ENCODE measurements around the gene POLR1G.

POLR1G gene

GRCh38 chr19:45451850-45452387 is 45.5 kb downstream of the POLR1G start:
- Histone ChIP-seq H3K27me3 (ENCODE audit: control insufficient read depth, low read length) (no peaks in the 10 kb centered on the region), H4K20me1 (ENCODE audit: control insufficient read depth, insufficient read depth, low read depth, low read length) (no peaks in the 10 kb centered on the region), H3K4me2 (ENCODE audit: low read length) (peak overlapping the region; percentile 91), H3K4me3 (ENCODE audit: low read length) (peak overlapping the region; percentile 86), H3K36me3 (ENCODE audit: control insufficient read depth, low read length) (no peaks in the 10 kb centered on the region), H3K4me1 (ENCODE audit: control insufficient read depth, low read length) (peaks cover 57% of the 10 kb centered on the region), H3F3A (ENCODE audit: control insufficient read depth, insufficient read depth) (peaks cover 19% of the 10 kb centered on the region), H3K79me2 (ENCODE audit: control insufficient read depth, low read length) (no peaks in the 10 kb centered on the region), H3K9me2 (replicated peaks; ENCODE audit: control insufficient read depth, low read length) (no peaks in the 10 kb centered on the region), H3K9me3 (ENCODE audit: control insufficient read depth, insufficient read depth, low read length) (no peaks in the 10 kb centered on the region), H3K27ac (ENCODE audit: low read depth, low read length) (no peak overlapping the region)
- TF ChIP-seq, protein P1, sequence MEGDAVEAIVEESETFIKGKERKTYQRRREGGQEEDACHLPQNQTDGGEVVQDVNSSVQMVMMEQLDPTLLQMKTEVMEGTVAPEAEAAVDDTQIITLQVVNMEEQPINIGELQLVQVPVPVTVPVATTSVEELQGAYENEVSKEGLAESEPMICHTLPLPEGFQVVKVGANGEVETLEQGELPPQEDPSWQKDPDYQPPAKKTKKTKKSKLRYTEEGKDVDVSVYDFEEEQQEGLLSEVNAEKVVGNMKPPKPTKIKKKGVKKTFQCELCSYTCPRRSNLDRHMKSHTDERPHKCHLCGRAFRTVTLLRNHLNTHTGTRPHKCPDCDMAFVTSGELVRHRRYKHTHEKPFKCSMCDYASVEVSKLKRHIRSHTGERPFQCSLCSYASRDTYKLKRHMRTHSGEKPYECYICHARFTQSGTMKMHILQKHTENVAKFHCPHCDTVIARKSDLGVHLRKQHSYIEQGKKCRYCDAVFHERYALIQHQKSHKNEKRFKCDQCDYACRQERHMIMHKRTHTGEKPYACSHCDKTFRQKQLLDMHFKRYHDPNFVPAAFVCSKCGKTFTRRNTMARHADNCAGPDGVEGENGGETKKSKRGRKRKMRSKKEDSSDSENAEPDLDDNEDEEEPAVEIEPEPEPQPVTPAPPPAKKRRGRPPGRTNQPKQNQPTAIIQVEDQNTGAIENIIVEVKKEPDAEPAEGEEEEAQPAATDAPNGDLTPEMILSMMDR (IDR thresholded peaks at IDR 0.05; ENCODE audit: low read depth, low read length, poor library complexity, severe bottlenecking) = no peak
- TF ChIP-seq EZH2phosphoT487 (IDR thresholded peaks at IDR 0.05; ENCODE audit: borderline replicate concordance, low read length) = no peak

GRCh38 chr19:45455707-45456499 is 49.5 kb downstream of the POLR1G start:
- no peak overlapping the region for H3K27ac ChIP-seq (ENCODE audit: low read depth, low read length)
- TF ChIP-seq EZH2phosphoT487 (IDR thresholded peaks at IDR 0.05; ENCODE audit: borderline replicate concordance, low read length) = no peak
- TF ChIP-seq, protein P1 (IDR thresholded peaks at IDR 0.05; ENCODE audit: low read depth, low read length, poor library complexity, severe bottlenecking) = no peak

GRCh38 chr19:45456500-45456815 is 50.0 kb downstream of the POLR1G start:
- no peaks in the 10 kb centered on the region for H3K79me2 ChIP-seq (ENCODE audit: control insufficient read depth, low read length)
- no peaks in the 10 kb centered on the region for H3K27me3 ChIP-seq (ENCODE audit: control insufficient read depth, low read length)
- H3K27ac ChIP-seq (ENCODE audit: low read depth, low read length) = no peak overlapping the region
- H3K36me3 ChIP-seq (ENCODE audit: control insufficient read depth, low read length) = no peaks in the 10 kb centered on the region
- peak overlapping the region; percentile 24; the same call in 1 of the 2 replicates for H3K4me2 ChIP-seq (ENCODE audit: low read length)
- no peaks in the 10 kb centered on the region for H3K9me3 ChIP-seq (ENCODE audit: control insufficient read depth, insufficient read depth, low read length)
- H3K9me2 ChIP-seq (replicated peaks; ENCODE audit: control insufficient read depth, low read length) = no peaks in the 10 kb centered on the region
- H4K20me1 ChIP-seq (ENCODE audit: control insufficient read depth, insufficient read depth, low read depth, low read length) = no peaks in the 10 kb centered on the region
- peaks cover 53% of the 10 kb centered on the region for H3K4me1 ChIP-seq (ENCODE audit: control insufficient read depth, low read length)
- H3K4me3 ChIP-seq (ENCODE audit: low read length) = no peak overlapping the region
- TF ChIP-seq EZH2phosphoT487 (IDR thresholded peaks at IDR 0.05; ENCODE audit: borderline replicate concordance, low read length) = no peak
- TF ChIP-seq, protein P1 (IDR thresholded peaks at IDR 0.05; ENCODE audit: low read depth, low read length, poor library complexity, severe bottlenecking) = no peak
- peaks cover 12% of the 10 kb centered on the region for H3F3A ChIP-seq (ENCODE audit: control insufficient read depth, insufficient read depth)

More at GRCh38 chr19:45455707-45456499, 49.5 kb downstream of the POLR1G start:
- Histone ChIP-seq H4K20me1 (ENCODE audit: control insufficient read depth, insufficient read depth, low read depth, low read length) (no peaks in the 10 kb centered on the region), H3K27me3 (ENCODE audit: control insufficient read depth, low read length) (no peaks in the 10 kb centered on the region), H3K79me2 (ENCODE audit: control insufficient read depth, low read length) (no peaks in the 10 kb centered on the region), H3K4me1 (ENCODE audit: control insufficient read depth, low read length) (peaks cover 53% of the 10 kb centered on the region), H3K9me3 (ENCODE audit: control insufficient read depth, insufficient read depth, low read length) (no peaks in the 10 kb centered on the region), H3K4me3 (ENCODE audit: low read length) (no peak overlapping the region), H3K36me3 (ENCODE audit: control insufficient read depth, low read length) (no peaks in the 10 kb centered on the region), H3F3A (ENCODE audit: control insufficient read depth, insufficient read depth) (peaks cover 14% of the 10 kb centered on the region), H3K9me2 (replicated peaks; ENCODE audit: control insufficient read depth, low read length) (no peaks in the 10 kb centered on the region), H3K4me2 (ENCODE audit: low read length) (peak overlapping the region; percentile 24)
